ENCODE data around the gene TMEM139. TPM values are rescaled to one million over a fixed set of nuclear protein-coding genes. Genes with fewer than 3 reads are reported as not detected.
"Not testable (repeated sequence)": the region's sequence is repeated elsewhere in the genome, so short reads cannot be mapped to it uniquely, and the experiment has no call there.

The TMEM139 gene
- total RNA-seq, 1 experiment from 2014 or later: 0.85 TPM

DNA sequence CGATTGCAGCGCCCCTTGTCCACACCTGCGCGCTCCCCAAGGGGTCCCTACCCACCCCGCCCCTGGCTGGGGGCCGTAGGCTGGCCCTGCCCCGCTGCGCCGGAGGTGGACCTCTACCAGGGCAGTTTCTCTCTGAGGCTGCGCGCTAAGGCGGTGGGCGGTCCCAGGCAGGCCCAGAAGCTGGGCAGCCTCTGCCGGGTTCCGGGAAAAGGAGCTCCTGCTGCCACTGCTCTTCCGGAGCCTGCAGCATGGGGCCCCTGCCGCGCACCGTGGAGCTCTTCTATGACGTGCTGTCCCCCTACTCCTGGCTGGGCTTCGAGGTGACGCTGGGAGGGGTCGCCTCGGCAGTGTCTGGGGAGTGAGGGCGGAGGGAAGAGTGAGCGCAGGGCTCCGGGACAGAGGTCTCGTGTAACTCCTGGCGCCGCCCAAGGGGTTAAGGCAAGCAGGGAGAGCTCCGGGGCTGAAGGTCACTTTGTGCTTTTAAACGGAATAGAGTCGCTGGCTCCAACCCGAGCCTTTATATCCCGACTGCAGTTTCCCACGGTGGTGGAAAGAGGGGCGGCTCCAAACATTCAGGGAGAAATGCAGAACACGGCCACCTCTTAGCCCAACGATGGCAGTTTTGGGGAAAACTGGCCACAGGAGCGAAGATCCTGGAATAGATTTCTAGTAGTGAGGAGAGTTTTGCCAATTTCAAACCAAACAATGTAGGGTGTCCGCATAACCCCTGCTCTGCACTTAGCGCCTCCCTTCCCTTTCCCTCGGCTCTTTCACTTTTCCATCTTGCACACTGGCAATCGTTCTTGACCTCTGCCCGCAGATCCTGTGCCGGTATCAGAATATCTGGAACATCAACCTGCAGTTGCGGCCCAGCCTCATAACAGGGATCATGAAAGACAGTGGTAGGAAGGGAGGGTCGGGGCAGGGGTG, 21.2 kb upstream of the TMEM139 start, which contains the start of gene GSTK1:
GSTK1 (plus strand) TSS at position 176 of the 930 bp plus-strand sequence; CDS start at position 249, 73 bp downstream.
- Histone ChIP-seq H2BK20ac (ENCODE audit: low read depth, low read length, poor library complexity, severe bottlenecking) (no peak within 1 kb of the TSS), H3K4me2 (ENCODE audit: insufficient read depth, insufficient read length, low read length) (peak within 1 kb of the TSS; percentile 98), H2AFZ (ENCODE audit: low read length) (peak within 1 kb of the TSS; percentile 87), H3K27ac (ENCODE audit: insufficient read length, low read depth, low read length) (no peak within 1 kb of the TSS), H3K79me1 (ENCODE audit: insufficient read depth, low read depth, low read length, poor library complexity, severe bottlenecking) (no peaks in the 10 kb centered on the region), H2BK12ac (ENCODE audit: insufficient read length, low read depth, low read length) (no peak within 1 kb of the TSS), H3K23me2 (ENCODE audit: insufficient read length, low read depth, low read length, poor library complexity, severe bottlenecking) (peaks cover 10% of the 10 kb centered on the region), H4K8ac (replicated peaks; ENCODE audit: insufficient read length, low read depth, low read length) (no peak within 1 kb of the TSS), H2AK5ac (ENCODE audit: insufficient read length, low read length) (no peak within 1 kb of the TSS), H4K20me1 (ENCODE audit: control insufficient read depth, insufficient read depth, insufficient read length) (no peaks in the 10 kb centered on the region), H3K56ac (ENCODE audit: insufficient read length, low read depth, low read length) (no peak within 1 kb of the TSS), H3K9ac (ENCODE audit: extremely low read depth, insufficient read length, low read length) (peak within 1 kb of the TSS; percentile 59), H2BK15ac (ENCODE audit: low read depth, low read length) (no peak within 1 kb of the TSS), H3K9me3 (ENCODE audit: control insufficient read depth, low read depth, low read length) (no peaks in the 10 kb centered on the region), H4K5ac (ENCODE audit: insufficient read length, low read depth, low read length) (no peak within 1 kb of the TSS), H3K14ac (ENCODE audit: insufficient read depth, low read length) (peak within 1 kb of the TSS; percentile 92), H4K91ac (ENCODE audit: insufficient read length, low read depth, low read length) (no peak within 1 kb of the TSS), H3K23ac (ENCODE audit: insufficient read length, low read depth, low read length) (no peak within 1 kb of the TSS), H3T11ph (ENCODE audit: low read length) (no peak within 1 kb of the TSS), H2BK120ac (ENCODE audit: low read depth, low read length, poor library complexity, severe bottlenecking) (no peak within 1 kb of the TSS), H3K27me3 (ENCODE audit: insufficient read depth, low read length) (no peaks in the 10 kb centered on the region), H3K4me1 (ENCODE audit: insufficient read depth, low read length) (no peaks in the 10 kb centered on the region; the same call in 1 of the 2 replicates), H3K79me2 (ENCODE audit: insufficient read depth, low read length) (no peaks in the 10 kb centered on the region), H3K18ac (ENCODE audit: insufficient read length, low read depth, low read length) (peak within 1 kb of the TSS; percentile 79), H3K4ac (ENCODE audit: low read depth, low read length) (no peak within 1 kb of the TSS), H2BK5ac (ENCODE audit: insufficient read length, low read length) (no peak within 1 kb of the TSS)
- peak; percentile 82 for DNase-seq
- Mint-ChIP-seq H3K4me3 (peak within 1 kb of the TSS; percentile 87 to 88), H3K4me1 (peaks cover 10 to 13% of the 10 kb centered on the region in 2 experiments), H3K27me3 (ENCODE audit: low read depth) (peaks cover 13% of the 10 kb centered on the region), H3K9me3 (peaks cover 0 to 2% of the 10 kb centered on the region in 2 experiments; a peak in 1 of 5 replicates), H3K27ac (peak within 1 kb of the TSS in 2 of 3 experiments; percentile 57 to 71; a peak in 4 of 7 replicates), H3K36me3 (ENCODE audit: insufficient read depth in 1 of 3, low read depth in 3 of 3) (peaks cover 0 to 4% (median 3%) of the 10 kb centered on the region in 3 experiments; a peak in 4 of 7 replicates)
- TF ChIP-seq, protein P1, sequence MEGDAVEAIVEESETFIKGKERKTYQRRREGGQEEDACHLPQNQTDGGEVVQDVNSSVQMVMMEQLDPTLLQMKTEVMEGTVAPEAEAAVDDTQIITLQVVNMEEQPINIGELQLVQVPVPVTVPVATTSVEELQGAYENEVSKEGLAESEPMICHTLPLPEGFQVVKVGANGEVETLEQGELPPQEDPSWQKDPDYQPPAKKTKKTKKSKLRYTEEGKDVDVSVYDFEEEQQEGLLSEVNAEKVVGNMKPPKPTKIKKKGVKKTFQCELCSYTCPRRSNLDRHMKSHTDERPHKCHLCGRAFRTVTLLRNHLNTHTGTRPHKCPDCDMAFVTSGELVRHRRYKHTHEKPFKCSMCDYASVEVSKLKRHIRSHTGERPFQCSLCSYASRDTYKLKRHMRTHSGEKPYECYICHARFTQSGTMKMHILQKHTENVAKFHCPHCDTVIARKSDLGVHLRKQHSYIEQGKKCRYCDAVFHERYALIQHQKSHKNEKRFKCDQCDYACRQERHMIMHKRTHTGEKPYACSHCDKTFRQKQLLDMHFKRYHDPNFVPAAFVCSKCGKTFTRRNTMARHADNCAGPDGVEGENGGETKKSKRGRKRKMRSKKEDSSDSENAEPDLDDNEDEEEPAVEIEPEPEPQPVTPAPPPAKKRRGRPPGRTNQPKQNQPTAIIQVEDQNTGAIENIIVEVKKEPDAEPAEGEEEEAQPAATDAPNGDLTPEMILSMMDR (conservative IDR thresholded peaks at IDR 0.05): no peak
- WGBS (ENCODE audit: extremely low coverage, insufficient read length, low lambda C conversion rate): no CpG with 5 or more reads among the region's 48 CpGs

DNA sequence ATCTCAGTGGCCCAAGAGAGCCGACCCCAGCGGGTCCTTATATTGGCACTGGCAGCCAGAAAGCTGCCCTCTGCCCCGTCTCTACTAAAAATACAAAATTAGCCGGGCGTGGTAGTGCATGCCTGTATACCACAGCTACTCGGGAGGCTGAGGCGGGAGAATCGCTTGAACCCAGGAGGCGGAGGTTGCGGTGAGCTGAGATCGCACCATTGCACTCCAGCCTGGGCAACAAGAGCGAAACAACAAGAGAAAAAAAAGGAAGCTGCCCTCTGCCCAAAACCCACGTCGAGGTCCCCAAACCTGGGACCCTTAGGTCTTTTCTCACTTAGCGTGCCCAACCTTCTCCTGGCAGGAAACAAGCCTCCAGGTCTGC, 20.6 kb upstream of the TMEM139 start:
- H3K79me2 ChIP-seq (ENCODE audit: insufficient read depth, low read length); H2BK12ac ChIP-seq (ENCODE audit: insufficient read length, low read depth, low read length); H3K9me3 Mint-ChIP-seq; H3K23me2 ChIP-seq (ENCODE audit: insufficient read length, low read depth, low read length, poor library complexity, severe bottlenecking); H4K8ac ChIP-seq (replicated peaks; ENCODE audit: insufficient read length, low read depth, low read length); H3K4ac ChIP-seq (ENCODE audit: low read depth, low read length); H3K79me1 ChIP-seq (ENCODE audit: insufficient read depth, low read depth, low read length, poor library complexity, severe bottlenecking); H3K23ac ChIP-seq (ENCODE audit: insufficient read length, low read depth, low read length); H3K18ac ChIP-seq (ENCODE audit: insufficient read length, low read depth, low read length); H3K9me3 ChIP-seq (ENCODE audit: control insufficient read depth, low read depth, low read length); H3T11ph ChIP-seq (ENCODE audit: low read length); H4K91ac ChIP-seq (ENCODE audit: insufficient read length, low read depth, low read length); DNase-seq; H2BK5ac ChIP-seq (ENCODE audit: insufficient read length, low read length); H4K20me1 ChIP-seq (ENCODE audit: control insufficient read depth, insufficient read depth, insufficient read length); H4K5ac ChIP-seq (ENCODE audit: insufficient read length, low read depth, low read length); H2BK120ac ChIP-seq (ENCODE audit: low read depth, low read length, poor library complexity, severe bottlenecking); H2BK15ac ChIP-seq (ENCODE audit: low read depth, low read length); H2BK20ac ChIP-seq (ENCODE audit: low read depth, low read length, poor library complexity, severe bottlenecking); H3K56ac ChIP-seq (ENCODE audit: insufficient read length, low read depth, low read length); H3K4me1 ChIP-seq (ENCODE audit: insufficient read depth, low read length); H2AK5ac ChIP-seq (ENCODE audit: insufficient read length, low read length); H3K27me3 ChIP-seq (ENCODE audit: insufficient read depth, low read length); H2AFZ ChIP-seq (ENCODE audit: low read length); H3K27ac ChIP-seq (ENCODE audit: insufficient read length, low read depth, low read length): not testable (repeated sequence)
- Mint-ChIP-seq H3K27ac (0 out of 7 replicates have a peak overlapping the region, but pooled peaks of 1 of the 3 experiments have one; percentile 34), H3K36me3 (ENCODE audit: insufficient read depth in 1 of 3, low read depth in 3 of 3) (peaks cover 0 to 10% (median 10%) of the 10 kb centered on the region in 3 experiments; a peak in 5 of 7 replicates), H3K4me1 (peaks cover 10 to 13% of the 10 kb centered on the region in 2 experiments), H3K27me3 (ENCODE audit: low read depth) (peaks cover 13% of the 10 kb centered on the region), H3K4me3 (peak overlapping the region; percentile 87 to 88)
- peak overlapping the region; percentile 52; the same call in 1 of the 2 replicates for H3K14ac ChIP-seq (ENCODE audit: insufficient read depth, low read length)
- peak overlapping the region; percentile 59 for H3K9ac ChIP-seq (ENCODE audit: extremely low read depth, insufficient read length, low read length)
- H3K4me2 ChIP-seq (ENCODE audit: insufficient read depth, insufficient read length, low read length): peak overlapping the region; percentile 98
- WGBS (ENCODE audit: extremely low coverage, insufficient read length, low lambda C conversion rate): no CpG with 5 or more reads among the region's 15 CpGs
